T-helper 17 cell (primary cell): ENCODE measurements around the gene ARL15. TPM values are rescaled to one million over a fixed set of nuclear protein-coding genes. Genes with fewer than 3 reads are reported as not detected.
"Not testable (repeated sequence)": the region's sequence is repeated elsewhere in the genome, so short reads cannot be mapped to it uniquely, and the experiment has no call there.

ENCODE experiments used
- ATAC-seq: fragments of 150-1000 bp; cut with Tn5 transposase; 2 replicates; pipeline ENCODE4 v1.10.0; 2021; ENCODE audit warnings: mild to moderate bottlenecking, moderate library complexity
- DNase-seq, 3 donors: peaks; one replicate each; pipeline versions ENCODE4 v3.0.0 to v3.0.0-alpha.2; 2020 to 2021
- H3K9me3 ChIP-seq: one replicate; pipeline ENCODE4 v1.7.0; 2013; ENCODE audit warnings: low read length, mild to moderate bottlenecking; ENCODE audit not compliant: control insufficient read depth, poor library complexity, severe bottlenecking
- H3K27ac Mint-ChIP-seq: one replicate; pipeline ENCODE4 v1.8.0; 2022; ENCODE audit warnings: mild to moderate bottlenecking, moderate library complexity, mixed read lengths
- H3K27me3 Mint-ChIP-seq: one replicate; pipeline ENCODE4 v1.8.0; 2022; ENCODE audit warnings: mixed read lengths
- H3K36me3 Mint-ChIP-seq: one replicate; pipeline ENCODE4 v1.8.0; 2022; ENCODE audit warnings: low read depth, mixed read lengths
- H3K4me1 Mint-ChIP-seq: one replicate; pipeline ENCODE4 v1.8.0; 2022; ENCODE audit warnings: mild to moderate bottlenecking, mixed read lengths
- H3K4me3 Mint-ChIP-seq: one replicate; pipeline ENCODE4 v1.8.0; 2022; ENCODE audit warnings: mild to moderate bottlenecking, moderate library complexity, mixed read lengths
- total RNA-seq, 4 donors: library from RNA in 2 of 4; stranded (reverse) in 2 of 4; gene quantifications; one replicate each; pipeline ENCODE4 v1.2.3 and lab custom pipeline; 2022 to 2026

ARL15 gene
- total RNA-seq, 2 donors from 2014 or later: 17.7 to 24.6 TPM

GRCh38 chr5:53877243-53877642 is 433.1 kb downstream of the ARL15 start:
- H3K27ac Mint-ChIP-seq: no peak overlapping the region
- H3K27me3 Mint-ChIP-seq: no peaks in the 10 kb centered on the region
- no peak for ATAC-seq
- H3K4me1 Mint-ChIP-seq: no peaks in the 10 kb centered on the region
- no peak overlapping the region for H3K4me3 Mint-ChIP-seq
- no peaks in the 10 kb centered on the region for H3K9me3 ChIP-seq
- peaks cover 2% of the 10 kb centered on the region for H3K36me3 Mint-ChIP-seq
- no peak for DNase-seq

DNA sequence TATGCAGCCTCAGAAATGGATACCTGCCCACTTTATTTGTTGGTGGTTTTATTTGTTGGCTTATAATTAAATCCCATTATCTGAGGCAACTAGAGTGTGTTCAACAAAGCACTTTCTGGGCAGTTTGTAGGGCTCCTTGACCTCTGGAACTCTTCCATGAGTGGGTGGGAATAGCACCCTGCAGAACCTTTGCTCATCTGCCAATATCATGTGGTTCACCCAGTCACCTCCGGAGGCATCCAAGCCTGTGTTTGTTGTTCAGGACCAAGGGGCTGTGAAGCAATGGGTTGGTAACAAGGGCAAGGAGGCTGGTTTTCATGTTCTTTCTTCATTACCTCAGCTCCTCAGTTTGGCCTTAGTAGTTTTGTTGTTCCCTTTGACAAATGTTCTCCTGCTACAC is 436.0 kb downstream of the ARL15 start:
- H3K9me3 ChIP-seq: no peaks in the 10 kb centered on the region
- no peak for ATAC-seq
- Mint-ChIP-seq H3K27ac (no peak overlapping the region), H3K4me1 (no peaks in the 10 kb centered on the region), H3K27me3 (no peaks in the 10 kb centered on the region), H3K4me3 (no peak overlapping the region), H3K36me3 (no peaks in the 10 kb centered on the region)
- DNase-seq: no peak

DNA sequence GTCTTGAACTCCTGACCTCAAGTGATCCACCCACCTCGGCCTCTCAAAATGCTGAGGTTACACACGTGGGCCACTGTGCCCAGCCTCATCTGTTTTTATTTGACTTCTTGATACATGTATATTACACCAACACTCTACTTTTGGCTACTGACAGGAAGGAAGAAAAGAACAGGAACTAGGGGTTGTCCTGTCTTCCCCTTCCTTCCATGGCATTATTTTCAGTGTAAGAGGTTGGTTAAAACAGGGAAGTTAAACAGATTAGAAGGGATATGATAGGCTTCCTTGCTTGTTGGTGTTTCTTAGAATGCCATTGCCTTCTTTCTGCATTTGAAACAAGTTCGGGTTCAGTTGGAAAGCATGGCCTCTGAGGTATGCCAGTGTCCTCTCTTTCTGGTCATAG is 437.1 kb downstream of the ARL15 start:
- H3K4me1 Mint-ChIP-seq: no peaks in the 10 kb centered on the region
- no peaks in the 10 kb centered on the region for H3K9me3 ChIP-seq
- H3K36me3 Mint-ChIP-seq: no peaks in the 10 kb centered on the region
- H3K4me3 Mint-ChIP-seq: no peak overlapping the region
- ATAC-seq (no peak), DNase-seq (no peak)
- H3K27ac Mint-ChIP-seq: no peak overlapping the region
- peaks cover 4% of the 10 kb centered on the region for H3K27me3 Mint-ChIP-seq

GRCh38 chr5:53871775-53872174 is 438.6 kb downstream of the ARL15 start:
- Mint-ChIP-seq H3K27ac (no peak overlapping the region), H3K4me1 (no peaks in the 10 kb centered on the region), H3K27me3 (peaks cover 13% of the 10 kb centered on the region), H3K4me3 (no peak overlapping the region), H3K36me3 (no peaks in the 10 kb centered on the region)
- DNase-seq (no peak), ATAC-seq (no peak)
- no peaks in the 10 kb centered on the region for H3K9me3 ChIP-seq

DNA sequence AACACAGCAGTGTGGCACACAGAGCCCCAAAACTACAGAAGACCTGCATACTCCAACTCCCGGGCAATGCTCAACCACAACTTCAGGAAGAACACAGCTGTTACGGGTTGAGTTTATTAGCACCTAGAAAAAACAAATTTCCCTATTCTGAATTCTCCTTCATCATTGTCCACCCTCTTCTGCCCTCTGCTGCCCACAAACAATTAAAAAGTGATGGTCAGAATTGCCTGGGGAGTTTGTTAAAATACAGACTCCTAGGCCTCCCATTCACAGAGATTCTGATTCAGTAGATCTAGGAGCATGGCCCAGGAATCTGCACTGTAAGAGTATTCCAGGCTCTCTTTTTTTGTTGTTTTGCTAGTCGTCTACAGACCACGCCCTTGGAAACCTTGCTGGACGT is 439.3 kb downstream of the ARL15 start:
- no peak overlapping the region for H3K27ac Mint-ChIP-seq
- H3K27me3 Mint-ChIP-seq: peaks cover 20% of the 10 kb centered on the region
- H3K36me3 Mint-ChIP-seq: no peaks in the 10 kb centered on the region
- ATAC-seq: no peak
- H3K9me3 ChIP-seq: no peaks in the 10 kb centered on the region
- H3K4me1 Mint-ChIP-seq: no peaks in the 10 kb centered on the region
- H3K4me3 Mint-ChIP-seq: no peak overlapping the region
- DNase-seq: no peak

DNA sequence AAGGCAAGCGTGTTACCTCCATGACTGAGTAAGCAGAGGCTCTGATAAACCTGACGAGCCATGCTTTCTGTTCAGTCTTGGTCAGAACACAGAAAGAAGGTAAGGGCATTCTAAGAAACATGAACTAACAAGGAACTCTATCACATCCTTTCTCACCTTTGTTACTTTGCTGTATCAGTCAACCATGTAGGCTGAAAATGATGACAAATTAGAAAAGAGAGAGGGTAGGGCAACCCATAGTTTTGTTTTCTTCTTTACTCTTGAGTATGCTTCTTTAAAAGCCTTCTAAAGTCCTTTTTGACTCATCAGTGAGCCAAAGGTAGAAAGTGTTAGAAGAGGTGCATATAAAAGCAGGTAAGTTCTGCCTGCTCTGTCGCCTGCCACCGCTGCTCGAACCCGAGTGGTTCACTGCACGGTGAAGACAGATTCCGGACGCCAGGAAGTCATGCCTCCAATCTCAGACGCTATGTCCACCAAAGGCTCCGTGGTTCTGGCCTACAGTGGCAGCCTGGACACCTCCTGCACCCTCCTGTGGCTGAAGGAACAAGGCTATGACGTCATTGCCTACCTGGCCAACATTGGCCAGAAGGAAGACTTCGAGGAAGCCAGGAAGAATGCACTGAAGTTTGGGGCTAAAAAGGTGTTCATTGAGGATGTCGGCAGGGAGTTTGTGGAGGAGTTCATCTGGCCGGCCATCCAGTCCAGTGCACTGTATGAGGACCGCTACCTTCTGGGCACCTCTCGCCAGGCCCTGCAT is 451.5 kb downstream of the ARL15 start:
- H3K27me3 Mint-ChIP-seq: peaks cover 5% of the 10 kb centered on the region
- no peak overlapping the region for H3K27ac Mint-ChIP-seq
- no peak overlapping the region for H3K4me3 Mint-ChIP-seq
- no peak for ATAC-seq
- no peaks in the 10 kb centered on the region for H3K9me3 ChIP-seq
- DNase-seq: no peak
- no peaks in the 10 kb centered on the region for H3K36me3 Mint-ChIP-seq
- no peaks in the 10 kb centered on the region for H3K4me1 Mint-ChIP-seq

- Mint-ChIP-seq H3K4me1 (no peaks in the 10 kb centered on the region), H3K4me3 (no peak overlapping the region), H3K27me3 (peaks cover 5% of the 10 kb centered on the region), H3K36me3 (no peaks in the 10 kb centered on the region), H3K27ac (no peak overlapping the region)
- ATAC-seq (no peak), DNase-seq (no peak)
- H3K9me3 ChIP-seq: no peaks in the 10 kb centered on the region
These were observed 453.9 kb downstream of the ARL15 start for GRCh38 chr5:53856506-53856905.

- H3K27me3 Mint-ChIP-seq, H3K9me3 ChIP-seq, H3K36me3 Mint-ChIP-seq, H3K27ac Mint-ChIP-seq, H3K4me1 Mint-ChIP-seq, H3K4me3 Mint-ChIP-seq, DNase-seq, ATAC-seq: not testable (repeated sequence)
These were observed 473.4 kb downstream of the ARL15 start for GRCh38 chr5:53836851-53837430.

- Mint-ChIP-seq H3K27me3 (no peaks in the 10 kb centered on the region), H3K4me1 (no peaks in the 10 kb centered on the region), H3K36me3 (no peaks in the 10 kb centered on the region), H3K4me3 (no peak overlapping the region), H3K27ac (no peak overlapping the region)
- ATAC-seq (no peak), DNase-seq (no peak)
- H3K9me3 ChIP-seq: no peaks in the 10 kb centered on the region
These were observed 475.9 kb downstream of the ARL15 start for GRCh38 chr5:53834500-53834899.

Other genes starting within 250 kb of the ARL15 start
- gene HSPB3, start 145.1 kb upstream of the ARL15 start, total RNA-seq: not detected
- 10 to 100 TPM; 11.2 to 13.3 TPM for gene SNX18, start 207.2 kb upstream of the ARL15 start, total RNA-seq